Activated CD8-positive, alpha-beta T cell treated with anti-CD3 and anti-CD28 coated beads, Interleukin-2, amount 10 ng/mL, durations not matched to agents 7 days and 5 days (primary cell): Measurements from ENCODE around the gene SELENOO. TPM values are rescaled to one million over a fixed set of nuclear protein-coding genes. Genes with fewer than 3 reads are reported as not detected.
"Not testable (repeated sequence)": the region's sequence is repeated elsewhere in the genome, so short reads cannot be mapped to it uniquely, and the experiment has no call there.

ENCODE experiments used
- ATAC-seq: fragments of 150-1000 bp; cut with Tn5 transposase; one replicate; pipeline ENCODE4 v1.10.0; 2021; ENCODE audit warnings: moderate library complexity
- CTCF ChIA-PET: fragments of 350-600 bp; sonication (Branson Sonifier 250); formaldehyde crosslinking; loops from one replicate; lab custom pipeline; 2021; ENCODE audit warnings: antibody characterized with exemption; lab: Charles Lee
- POLR2A ChIA-PET: fragments of 350-600 bp; sonication (Branson Sonifier 250); formaldehyde crosslinking; loops from one replicate; lab custom pipeline; 2021; ENCODE audit warnings: antibody characterized with exemption; lab: Charles Lee
- DNase-seq: peaks from one replicate; pipeline ENCODE4 v3.0.0-alpha.2; 2020
- H3K27ac Mint-ChIP-seq: one replicate; pipeline ENCODE4 v1.8.0; 2021; ENCODE audit warnings: mild to moderate bottlenecking, mixed read lengths
- H3K27me3 Mint-ChIP-seq: one replicate; pipeline ENCODE4 v1.8.0; 2021; ENCODE audit warnings: low read depth, mixed read lengths
- H3K36me3 Mint-ChIP-seq: one replicate; pipeline ENCODE4 v1.8.0; 2021; ENCODE audit warnings: low read depth, mixed read lengths
- H3K4me1 Mint-ChIP-seq: one replicate; pipeline ENCODE4 v1.8.0; 2021; ENCODE audit warnings: low read depth, mixed read lengths
- H3K4me3 Mint-ChIP-seq: one replicate; pipeline ENCODE4 v1.8.0; 2021; ENCODE audit warnings: mild to moderate bottlenecking, mixed read lengths
- H3K9me3 Mint-ChIP-seq: one replicate; pipeline ENCODE4 v1.8.0; 2022; ENCODE audit warnings: mixed read lengths; ENCODE audit not compliant: insufficient read depth
- total RNA-seq, 2 experiments: library from RNA; stranded (reverse); gene quantifications; one replicate each; pipeline ENCODE4 v1.2.3, GENCODE V29; 2021

Gene SELENOO
- total RNA-seq, 2 experiments from 2014 or later: 23.6 to 24.4 TPM

DNA sequence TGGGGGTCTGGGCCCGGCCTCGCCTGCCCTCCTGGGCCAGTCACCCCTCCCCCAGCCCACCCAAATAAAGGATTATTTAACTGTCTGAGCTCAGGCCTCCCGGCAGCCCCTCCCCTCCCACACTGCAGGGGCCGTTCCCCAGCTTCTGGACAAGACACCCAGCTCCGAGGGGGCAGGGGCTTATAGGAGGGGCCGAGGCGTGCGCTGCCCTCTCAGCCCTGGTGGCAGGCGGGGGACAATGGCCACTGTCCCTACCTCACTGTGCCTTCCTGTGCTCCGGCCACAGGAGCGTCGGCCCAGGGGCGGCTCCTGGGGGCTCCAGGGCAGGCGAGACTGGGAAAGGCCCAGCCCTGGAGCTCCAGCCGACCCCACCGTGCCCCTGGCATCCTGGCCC is 2.2 kb upstream of the SELENOO start:
- Mint-ChIP-seq H3K27me3 (no peaks in the 10 kb centered on the region), H3K4me1 (peaks cover 20% of the 10 kb centered on the region), H3K4me3 (no peak overlapping the region), H3K27ac (no peak overlapping the region), H3K36me3 (peaks cover 23% of the 10 kb centered on the region), H3K9me3 (no peaks in the 10 kb centered on the region)
- DNase-seq (no peak), ATAC-seq (no peak)
- CTCF ChIA-PET: no interaction called here
- POLR2A ChIA-PET: interaction anchor here (0.6 kb wide), 1 partner anchor 52 kb away, joined by 3 read pairs; no protein-coding TSS in a partner anchor

DNA sequence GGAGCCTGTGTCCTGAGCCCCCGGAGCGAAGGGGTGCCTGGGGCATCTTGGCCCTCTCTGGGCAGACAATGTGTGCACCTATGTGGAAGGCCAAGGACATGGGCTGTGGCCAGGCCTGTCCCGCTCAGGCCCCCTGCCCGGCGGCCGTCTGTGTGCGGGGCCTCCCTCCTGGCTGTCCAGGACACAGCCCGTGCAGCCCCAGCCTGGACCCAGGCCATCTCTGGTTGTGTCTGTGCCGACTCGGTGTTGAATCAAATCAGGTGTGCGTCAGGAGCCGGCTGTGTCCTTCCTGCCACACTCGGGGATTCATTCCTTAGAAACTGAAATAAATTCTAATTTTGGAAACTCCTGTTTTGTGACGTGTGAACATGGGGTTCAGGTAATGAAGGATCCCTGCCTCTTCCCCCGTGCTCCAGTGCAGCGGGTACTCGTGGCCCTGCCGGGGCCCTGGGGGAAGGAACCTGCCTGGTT is 1.5 kb upstream of the SELENOO start:
- ChIA-PET CTCF (no interaction called here), POLR2A (interaction anchor here (1.0 kb wide), 1 partner anchor 9 kb away, joined by 6 read pairs; no protein-coding TSS in a partner anchor)
- Mint-ChIP-seq H3K9me3 (no peaks in the 10 kb centered on the region), H3K27me3 (no peaks in the 10 kb centered on the region), H3K4me1 (peaks cover 20% of the 10 kb centered on the region), H3K27ac (peak overlapping the region; percentile 72), H3K36me3 (peaks cover 27% of the 10 kb centered on the region), H3K4me3 (peak overlapping the region; percentile 66)
- ATAC-seq (no peak), DNase-seq (no peak)

- Mint-ChIP-seq H3K4me1 (peaks cover 25% of the 10 kb centered on the region), H3K27me3 (no peaks in the 10 kb centered on the region), H3K4me3 (peak overlapping the region; percentile 66), H3K27ac (peak overlapping the region; percentile 72), H3K36me3 (peaks cover 32% of the 10 kb centered on the region), H3K9me3 (no peaks in the 10 kb centered on the region)
- ATAC-seq (peak; percentile 6), DNase-seq (peak; percentile 40)
- POLR2A ChIA-PET: interaction anchor here (1.0 kb wide), 1 partner anchor 9 kb away, joined by 6 read pairs; no protein-coding TSS in a partner anchor
- CTCF ChIA-PET: no interaction called here
Measured at GRCh38 chr22:50199829-50200460, 866 bp upstream of the SELENOO start.

- peak; percentile 45 for ATAC-seq
Measured at GRCh38 chr22:50201191-50202129, 649 bp downstream of the SELENOO start.

DNA sequence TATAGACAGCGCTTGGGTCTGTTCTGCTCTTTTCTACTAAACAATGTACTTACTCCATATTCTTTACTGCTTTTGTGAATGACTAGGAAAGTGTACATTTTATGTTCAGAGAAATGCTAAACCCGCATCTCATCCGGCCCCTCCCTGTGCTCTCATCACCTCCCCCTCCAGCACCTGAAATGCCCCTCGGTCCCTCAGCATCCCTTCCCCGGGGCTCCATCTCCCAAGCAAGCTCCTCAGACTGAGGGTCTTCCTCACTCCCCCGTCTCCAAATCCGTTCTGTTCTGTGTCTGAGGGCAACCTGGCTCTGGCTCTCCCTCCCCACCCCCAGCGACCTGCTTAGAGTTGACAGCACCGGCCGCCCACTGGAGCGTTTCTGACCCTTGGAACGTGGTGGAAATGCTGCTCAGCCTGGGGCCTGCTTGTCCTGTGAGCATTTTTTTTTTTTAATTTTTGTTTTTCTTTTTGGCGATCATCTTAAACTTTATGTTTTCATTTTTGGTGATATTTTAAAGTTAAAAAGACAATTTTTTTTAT is 1.4 kb downstream of the SELENOO start:
- Mint-ChIP-seq H3K27ac (peak overlapping the region; percentile 70), H3K4me3 (peak overlapping the region; percentile 82), H3K36me3 (peaks cover 35% of the 10 kb centered on the region), H3K4me1 (peaks cover 25% of the 10 kb centered on the region), H3K27me3 (no peaks in the 10 kb centered on the region), H3K9me3 (no peaks in the 10 kb centered on the region)
- ChIA-PET CTCF (interaction anchor here (1.4 kb wide), 1 partner anchor 9 kb away, joined by 4 read pairs; no protein-coding TSS in a partner anchor), POLR2A (interaction anchor here (0.9 to 3.4 kb wide), 3 partner anchors 12 to 20 kb away, joined by 3 to 17 read pairs (median 3); no protein-coding TSS in a partner anchor)
- DNase-seq (no peak), ATAC-seq (no peak)

More at GRCh38 chr22:50201191-50202129, 649 bp downstream of the SELENOO start:
- Mint-ChIP-seq H3K9me3 (no peaks in the 10 kb centered on the region), H3K4me1 (peaks cover 25% of the 10 kb centered on the region), H3K4me3 (peak overlapping the region; percentile 82), H3K27me3 (no peaks in the 10 kb centered on the region), H3K27ac (peak overlapping the region; percentile 70), H3K36me3 (peaks cover 34% of the 10 kb centered on the region)
- POLR2A ChIA-PET: interaction anchor here (0.9 to 3.4 kb wide), 3 partner anchors 11 to 19 kb away, joined by 3 to 17 read pairs (median 3); no protein-coding TSS in a partner anchor
- DNase-seq: no peak
- CTCF ChIA-PET: interaction anchor here (1.4 kb wide), 1 partner anchor 9 kb away, joined by 4 read pairs; no protein-coding TSS in a partner anchor

DNA sequence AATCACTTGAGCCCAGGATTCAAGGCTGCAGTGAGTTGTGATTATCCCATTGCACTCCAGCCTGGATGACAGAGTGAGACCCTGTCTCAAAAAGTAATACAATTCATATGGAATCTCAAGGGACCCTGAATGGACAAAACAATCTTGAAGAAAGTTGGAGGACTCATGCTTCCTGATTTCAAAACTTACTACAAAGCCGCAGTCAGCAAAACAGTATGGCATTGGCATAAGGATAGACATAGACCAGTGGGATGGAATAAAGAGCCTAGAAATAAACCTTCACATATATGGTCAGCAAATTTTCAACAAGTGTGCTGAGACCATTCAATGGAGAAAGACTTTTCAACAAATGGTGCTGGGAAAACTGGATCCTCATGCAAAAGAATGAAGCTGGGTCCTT is 2.5 kb downstream of the SELENOO start:
- Mint-ChIP-seq H3K4me3 (no peak overlapping the region), H3K9me3 (no peaks in the 10 kb centered on the region), H3K27me3 (no peaks in the 10 kb centered on the region), H3K4me1 (peaks cover 31% of the 10 kb centered on the region), H3K36me3 (peaks cover 31% of the 10 kb centered on the region), H3K27ac (no peak overlapping the region)
- POLR2A ChIA-PET: interaction anchor here (3.4 kb wide), 1 partner anchor 13 kb away, joined by 17 read pairs; no protein-coding TSS in a partner anchor
- CTCF ChIA-PET: interaction anchor here (1.0 to 1.5 kb wide), 4 partner anchors 13 to 54 kb away, joined by 3 to 6 read pairs (median 4); no protein-coding TSS in a partner anchor
- no peak for ATAC-seq
- no peak for DNase-seq

- no peak for ATAC-seq
Measured at GRCh38 chr22:50204571-50204970, 3.8 kb downstream of the SELENOO start.

DNA sequence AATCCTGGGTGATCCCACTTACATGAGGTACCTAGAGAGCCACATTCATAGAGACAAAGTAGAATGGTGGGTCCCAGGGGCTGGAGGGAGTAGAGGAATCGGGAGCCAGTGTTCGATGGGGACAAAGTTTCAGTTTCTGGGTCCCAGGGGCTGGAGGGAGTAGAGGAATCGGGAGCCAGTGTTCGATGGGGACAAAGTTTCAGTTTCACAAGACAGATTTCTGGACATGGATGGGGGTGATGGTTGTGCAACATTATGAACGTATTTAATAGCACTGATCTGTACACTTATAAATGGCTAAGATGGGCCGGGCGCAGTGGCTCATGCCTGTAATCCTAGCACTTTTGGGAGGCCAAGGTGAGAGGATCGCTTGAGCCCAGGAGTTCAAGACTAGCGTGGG is 4.2 kb downstream of the SELENOO start:
- ATAC-seq, H3K9me3 Mint-ChIP-seq, H3K4me3 Mint-ChIP-seq, DNase-seq, H3K27me3 Mint-ChIP-seq: not testable (repeated sequence)
- Mint-ChIP-seq H3K4me1 (peaks cover 30% of the 10 kb centered on the region), H3K27ac (peak overlapping the region; percentile 56), H3K36me3 (peaks cover 31% of the 10 kb centered on the region)
- ChIA-PET CTCF (interaction anchor here (2.5 kb wide), 1 partner anchor 13 kb away, joined by 10 read pairs; no protein-coding TSS in a partner anchor), POLR2A (interaction anchor here (1.1 kb wide), 1 partner anchor 99 kb away, joined by 3 read pairs; no protein-coding TSS in a partner anchor)

More at GRCh38 chr22:50204571-50204970, 3.8 kb downstream of the SELENOO start:
- Mint-ChIP-seq H3K36me3 (peaks cover 28% of the 10 kb centered on the region), H3K4me3 (no peak overlapping the region), H3K9me3 (no peaks in the 10 kb centered on the region), H3K27me3 (no peaks in the 10 kb centered on the region), H3K27ac (peak overlapping the region; percentile 56), H3K4me1 (peaks cover 28% of the 10 kb centered on the region)
- POLR2A ChIA-PET: no interaction called here
- no peak for DNase-seq
- CTCF ChIA-PET: interaction anchor here (1.5 kb wide), 1 partner anchor 32 kb away, joined by 3 read pairs; no protein-coding TSS in a partner anchor

GRCh38 chr22:50205781-50206569 is 5.2 kb downstream of the SELENOO start:
- Mint-ChIP-seq H3K27me3 (no peaks in the 10 kb centered on the region), H3K4me1 (peaks cover 30% of the 10 kb centered on the region), H3K27ac (no peak overlapping the region), H3K36me3 (peaks cover 35% of the 10 kb centered on the region), H3K4me3 (no peak overlapping the region), H3K9me3 (no peaks in the 10 kb centered on the region)
- ChIA-PET POLR2A (interaction anchor here (1.1 to 1.8 kb wide), 2 partner anchors 15 to 100 kb away, joined by 3 to 6 read pairs; no protein-coding TSS in a partner anchor), CTCF (interaction anchor here (0.8 to 2.5 kb wide), 4 partner anchors 14 to 56 kb away, joined by 3 to 10 read pairs (median 4); no protein-coding TSS in a partner anchor)
- DNase-seq (no peak), ATAC-seq (no peak)

DNA sequence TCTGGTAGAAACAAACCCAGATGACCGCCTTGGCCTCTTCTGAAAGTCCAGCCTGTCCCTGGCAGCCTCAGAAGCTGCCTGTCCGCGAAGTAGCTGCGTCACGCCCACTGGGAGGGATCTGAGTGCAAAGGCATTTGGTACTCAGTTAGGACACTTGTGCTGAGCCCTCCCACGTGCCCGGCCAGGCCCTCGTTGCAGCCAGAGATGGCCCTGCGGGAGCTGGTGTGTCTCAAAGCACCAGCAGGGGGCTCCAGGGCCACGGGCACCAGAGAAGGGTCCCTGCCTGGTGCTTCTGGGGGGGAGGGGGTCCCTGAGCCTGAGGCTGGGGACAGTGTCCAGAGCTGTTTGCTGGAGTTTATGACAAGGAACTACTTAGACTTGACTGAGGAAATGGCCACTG is 5.8 kb downstream of the SELENOO start:
- no peak overlapping the region for H3K27ac Mint-ChIP-seq
- ChIA-PET POLR2A (interaction anchor here (1.8 kb wide), 1 partner anchor 16 kb away, joined by 6 read pairs; no protein-coding TSS in a partner anchor), CTCF (interaction anchor here (0.8 to 2.5 kb wide), 4 partner anchors 15 to 57 kb away, joined by 3 to 10 read pairs (median 4); no protein-coding TSS in a partner anchor)
- no peak for ATAC-seq
- no peak for DNase-seq
- H3K4me1 Mint-ChIP-seq: peaks cover 30% of the 10 kb centered on the region
- no peak overlapping the region for H3K4me3 Mint-ChIP-seq
- H3K27me3 Mint-ChIP-seq: no peaks in the 10 kb centered on the region
- H3K36me3 Mint-ChIP-seq: peaks cover 39% of the 10 kb centered on the region
- H3K9me3 Mint-ChIP-seq: no peaks in the 10 kb centered on the region
